ENCODE data around the gene L3MBTL4. TPM values are rescaled to one million over a fixed set of nuclear protein-coding genes. Genes with fewer than 3 reads are reported as not detected.

Gene L3MBTL4
- total RNA-seq, 1 donor from 2014 or later, result not detected

DNA sequence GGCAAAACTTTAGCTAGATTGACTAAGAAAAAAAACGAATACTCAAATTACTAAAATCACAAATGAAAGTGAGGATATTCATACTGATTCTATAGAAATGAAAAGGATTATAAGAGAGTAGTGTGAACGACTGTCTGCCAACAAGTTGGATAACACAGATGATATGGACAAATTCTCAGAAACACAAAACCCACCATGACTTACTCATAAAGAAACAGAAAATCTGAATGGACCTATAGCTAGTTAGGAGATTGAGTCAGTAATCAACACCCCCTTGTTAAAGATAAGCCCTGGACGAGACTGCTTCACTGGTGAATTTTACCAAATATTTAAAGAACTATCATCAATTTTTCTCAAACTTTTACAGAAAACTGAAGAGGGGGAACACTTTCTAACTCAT is 410.6 kb downstream of the L3MBTL4 start:
- intact Hi-C loops (cut with DNase I), result no loop called here
- no peak for DNase-seq (ENCODE audit: low spot score in 2 of 2)
- TF ChIP-seq, protein P1, sequence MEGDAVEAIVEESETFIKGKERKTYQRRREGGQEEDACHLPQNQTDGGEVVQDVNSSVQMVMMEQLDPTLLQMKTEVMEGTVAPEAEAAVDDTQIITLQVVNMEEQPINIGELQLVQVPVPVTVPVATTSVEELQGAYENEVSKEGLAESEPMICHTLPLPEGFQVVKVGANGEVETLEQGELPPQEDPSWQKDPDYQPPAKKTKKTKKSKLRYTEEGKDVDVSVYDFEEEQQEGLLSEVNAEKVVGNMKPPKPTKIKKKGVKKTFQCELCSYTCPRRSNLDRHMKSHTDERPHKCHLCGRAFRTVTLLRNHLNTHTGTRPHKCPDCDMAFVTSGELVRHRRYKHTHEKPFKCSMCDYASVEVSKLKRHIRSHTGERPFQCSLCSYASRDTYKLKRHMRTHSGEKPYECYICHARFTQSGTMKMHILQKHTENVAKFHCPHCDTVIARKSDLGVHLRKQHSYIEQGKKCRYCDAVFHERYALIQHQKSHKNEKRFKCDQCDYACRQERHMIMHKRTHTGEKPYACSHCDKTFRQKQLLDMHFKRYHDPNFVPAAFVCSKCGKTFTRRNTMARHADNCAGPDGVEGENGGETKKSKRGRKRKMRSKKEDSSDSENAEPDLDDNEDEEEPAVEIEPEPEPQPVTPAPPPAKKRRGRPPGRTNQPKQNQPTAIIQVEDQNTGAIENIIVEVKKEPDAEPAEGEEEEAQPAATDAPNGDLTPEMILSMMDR (IDR thresholded peaks at IDR 0.05), result no peak
- H3K4me3 ChIP-seq, result no peak overlapping the region
- no peaks in the 10 kb centered on the region for H3K27me3 ChIP-seq
- H3K36me3 ChIP-seq, result no peaks in the 10 kb centered on the region
- H3K27ac ChIP-seq, result no peak overlapping the region
- H3K4me1 ChIP-seq, result no peaks in the 10 kb centered on the region
- no peaks in the 10 kb centered on the region for H3K9me3 ChIP-seq

DNA sequence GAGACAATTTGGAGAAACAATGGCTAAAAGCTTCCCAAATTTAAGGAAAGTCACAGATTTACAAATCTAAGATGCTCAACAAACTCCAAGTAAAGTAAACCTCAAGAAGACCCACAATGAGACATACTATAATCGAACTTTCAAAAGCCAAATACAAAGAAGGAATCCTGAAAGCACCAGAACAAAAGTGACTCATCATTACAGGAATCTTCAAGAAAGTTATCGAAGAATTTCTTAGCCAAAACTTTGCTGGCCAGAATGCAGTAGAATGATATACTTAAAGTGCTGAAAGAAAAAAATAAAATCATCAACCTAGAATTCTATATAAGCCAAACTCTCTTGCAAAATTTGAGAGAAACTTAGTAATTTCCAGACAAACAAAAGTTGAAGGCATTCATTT is 412.8 kb downstream of the L3MBTL4 start:
- TF ChIP-seq, protein P1 (IDR thresholded peaks at IDR 0.05), result no peak
- no peak overlapping the region for H3K27ac ChIP-seq

DNA sequence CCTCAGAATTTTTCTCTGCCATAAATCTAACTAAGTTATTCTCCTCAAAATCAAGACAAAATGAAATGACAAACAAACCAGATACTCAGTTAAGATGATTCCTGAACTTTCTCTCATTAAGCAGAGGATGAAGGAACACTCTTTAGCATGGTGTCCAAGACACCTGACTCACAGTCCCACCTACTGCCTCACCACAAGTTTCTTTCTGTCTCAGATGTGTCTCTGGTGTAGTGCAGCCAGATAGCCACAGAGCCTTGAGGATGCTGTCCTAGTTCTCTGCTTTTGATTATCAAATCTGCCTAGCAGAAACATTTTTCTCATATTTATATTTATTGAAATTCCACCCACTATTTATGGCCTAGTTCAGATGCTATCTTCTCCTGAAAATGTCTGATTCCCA is 415.8 kb downstream of the L3MBTL4 start:
- Histone ChIP-seq H3K36me3 (no peaks in the 10 kb centered on the region), H3K9me3 (no peaks in the 10 kb centered on the region), H3K4me1 (no peaks in the 10 kb centered on the region), H3K27ac (no peak overlapping the region), H3K4me3 (no peak overlapping the region), H3K27me3 (no peaks in the 10 kb centered on the region)
- DNase-seq (ENCODE audit: low spot score in 2 of 2), result no peak
- intact Hi-C loops (cut with DNase I), result no loop called here
- TF ChIP-seq, protein P1 (IDR thresholded peaks at IDR 0.05), result no peak

More for the DNA sequence above, 412.8 kb downstream of the L3MBTL4 start:
- H3K27me3 ChIP-seq, result no peaks in the 10 kb centered on the region
- intact Hi-C loops (cut with DNase I), result no loop called here
- H3K4me3 ChIP-seq, result no peak overlapping the region
- no peaks in the 10 kb centered on the region for H3K36me3 ChIP-seq
- H3K9me3 ChIP-seq, result no peaks in the 10 kb centered on the region
- no peak for DNase-seq (ENCODE audit: low spot score in 2 of 2)
- H3K4me1 ChIP-seq, result no peaks in the 10 kb centered on the region

DNA sequence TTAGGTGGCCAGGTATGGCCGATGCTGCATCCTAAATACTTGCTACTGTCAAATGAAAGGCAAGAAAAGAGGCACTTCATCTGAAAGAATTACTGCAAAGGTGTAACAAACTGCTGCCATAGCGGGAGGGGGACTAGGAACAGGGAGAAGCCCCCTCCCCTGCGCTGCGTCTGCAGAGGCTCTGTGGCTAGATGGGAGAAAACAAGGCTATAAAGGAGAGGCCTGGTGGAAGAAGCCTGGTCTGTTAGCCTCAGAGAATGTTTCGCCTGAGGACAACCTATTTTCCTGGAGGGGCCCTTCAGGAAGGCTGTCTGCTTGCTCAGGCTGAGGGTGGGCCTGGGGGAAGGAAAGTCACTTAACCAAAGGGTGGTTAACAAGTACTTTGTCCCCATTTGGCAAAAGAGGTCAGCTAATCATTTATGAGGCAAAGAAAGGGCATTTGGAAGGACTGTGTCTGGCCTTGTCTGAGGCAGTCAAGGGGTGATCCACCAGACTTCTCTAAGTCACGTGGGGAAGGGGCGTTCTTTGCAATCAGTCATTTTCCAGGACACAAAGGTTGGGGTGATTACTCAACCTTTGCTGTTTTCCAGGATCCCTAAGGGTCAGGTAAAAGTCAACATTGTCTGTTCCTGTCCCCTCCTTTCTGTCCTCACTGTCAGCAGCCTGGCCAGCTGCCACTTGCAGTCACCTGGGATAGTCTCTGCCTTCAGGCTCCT is 416.4 kb downstream of the L3MBTL4 start:
- Histone ChIP-seq H3K27ac (no peak overlapping the region), H3K4me3 (no peak overlapping the region), H3K27me3 (no peaks in the 10 kb centered on the region), H3K4me1 (no peaks in the 10 kb centered on the region), H3K9me3 (no peaks in the 10 kb centered on the region), H3K36me3 (no peaks in the 10 kb centered on the region)
- TF ChIP-seq, protein P1 (IDR thresholded peaks at IDR 0.05), result no peak
- intact Hi-C loops (cut with DNase I), result no loop called here
- no peak for DNase-seq (ENCODE audit: low spot score in 2 of 2)

DNA sequence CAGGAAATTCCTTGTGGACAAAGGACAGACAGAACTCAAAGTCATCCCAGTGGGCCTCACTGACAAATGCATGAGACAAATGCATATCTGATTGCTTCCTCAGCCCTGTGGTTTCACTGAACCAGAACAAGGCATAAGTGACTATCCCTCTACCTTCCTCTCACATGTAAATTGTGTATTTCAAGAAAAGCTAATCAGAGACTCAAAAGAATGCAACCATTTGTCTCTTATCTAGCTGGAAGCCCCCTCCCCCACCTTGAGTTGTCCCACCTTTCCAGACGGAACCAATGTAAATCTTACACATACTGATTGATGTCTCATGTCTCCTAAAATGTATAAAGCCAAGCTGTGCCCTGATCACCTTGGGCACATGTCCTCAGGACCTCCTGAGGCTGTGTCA is 417.4 kb downstream of the L3MBTL4 start:
- Histone ChIP-seq H3K27me3 (no peaks in the 10 kb centered on the region), H3K36me3 (no peaks in the 10 kb centered on the region), H3K27ac (no peak overlapping the region), H3K4me3 (no peak overlapping the region), H3K4me1 (no peaks in the 10 kb centered on the region), H3K9me3 (no peaks in the 10 kb centered on the region)
- no peak for DNase-seq (ENCODE audit: low spot score in 2 of 2)
- intact Hi-C loops (cut with DNase I), result no loop called here
- TF ChIP-seq, protein P1 (IDR thresholded peaks at IDR 0.05), result no peak

Data from ascending aorta (tissue), 2 donors.